GM23248 (cell line): ENCODE results near the gene MS4A10. TPM values are rescaled to one million over a fixed set of nuclear protein-coding genes. Genes with fewer than 3 reads are reported as not detected.

Experiments used
- DNase-seq: peaks from one replicate; pipeline ENCODE4 v3.0.0-alpha.2; 2015
- H2AFZ ChIP-seq: fragments of 200-600 bp; sonication (generic); 2 replicates; pipeline ENCODE4 v1.6.1; 2016; ENCODE audit warnings: antibody characterized with exemption
- H3F3A ChIP-seq: fragments of 200-600 bp; sonication (generic); 2 replicates; pipeline ENCODE4 v1.6.1; 2016; ENCODE audit warnings: mild to moderate bottlenecking, antibody characterized with exemption, mixed run types; ENCODE audit not compliant: insufficient read depth
- H3K27ac ChIP-seq: fragments of 200-600 bp; sonication (generic); 2 replicates; pipeline ENCODE4 v1.5.1; 2016; ENCODE audit warnings: mild to moderate bottlenecking
- H3K27me3 ChIP-seq: fragments of 200-600 bp; sonication (generic); replicated peaks from 2 replicates; pipeline ENCODE4 v1.6.1; 2016; ENCODE audit warnings: mild to moderate bottlenecking; ENCODE audit not compliant: insufficient read depth
- H3K36me3 ChIP-seq: fragments of 200-600 bp; sonication (generic); 2 replicates; pipeline ENCODE4 v1.6.1; 2016; ENCODE audit warnings: low read depth, mild to moderate bottlenecking
- H3K4me1 ChIP-seq: fragments of 200-600 bp; sonication (generic); 2 replicates; pipeline ENCODE4 v1.6.1; 2016; ENCODE audit warnings: mild to moderate bottlenecking; ENCODE audit not compliant: insufficient read depth
- H3K4me2 ChIP-seq: fragments of 200-600 bp; sonication (generic); one replicate; pipeline ENCODE4 v1.6.1; 2016; ENCODE audit warnings: mild to moderate bottlenecking; ENCODE audit not compliant: unreplicated experiment
- H3K4me3 ChIP-seq: fragments of 200-600 bp; sonication (generic); 2 replicates; pipeline ENCODE4 v1.5.1; 2016; ENCODE audit warnings: mild to moderate bottlenecking
- H3K79me2 ChIP-seq: fragments of 200-600 bp; sonication (generic); 2 replicates; pipeline ENCODE4 v1.6.1; 2016; ENCODE audit warnings: mild to moderate bottlenecking; ENCODE audit not compliant: insufficient read depth
- H3K9ac ChIP-seq: fragments of 200-600 bp; sonication (generic); 2 replicates; pipeline ENCODE4 v1.6.1; 2016; ENCODE audit warnings: mild to moderate bottlenecking
- H3K9me2 ChIP-seq: fragments of 200-600 bp; sonication (generic); 2 replicates; pipeline ENCODE4 v1.6.1; 2016; ENCODE audit warnings: mixed run types, mild to moderate bottlenecking, moderate library complexity; ENCODE audit not compliant: insufficient read depth
- H3K9me3 ChIP-seq: fragments of 200-600 bp; sonication (generic); one replicate; pipeline ENCODE4 v1.6.1; 2017; ENCODE audit warnings: low read depth
- H4K20me1 ChIP-seq: fragments of 200-600 bp; sonication (generic); 2 replicates; pipeline ENCODE4 v1.6.0; 2016; ENCODE audit not compliant: insufficient read depth
- EZH2 ChIP-seq: fragments of 200-600 bp; sonication (generic); IDR thresholded peaks from 2 replicates; pipeline ENCODE4 v1.6.1; 2018; ENCODE audit warnings: antibody characterized with exemption, mild to moderate bottlenecking; ENCODE audit not compliant: insufficient read depth, poor library complexity, severe bottlenecking
- EZH2phosphoT487 ChIP-seq: fragments of 200-600 bp; sonication (generic); IDR thresholded peaks from 2 replicates; pipeline ENCODE4 v1.6.1; 2018; ENCODE audit warnings: antibody characterized with exemption, moderate library complexity, mild to moderate bottlenecking, low read depth; ENCODE audit not compliant: insufficient read depth
- WGBS, 2 experiments: methylation state at CpG; one replicate each; pipeline ENCODE4 v1.1.6; 2015 to 2017; ENCODE audit warnings: low lambda C conversion rate in 2 of 2, low coverage in 1 of 2; ENCODE audit errors: missing lambda C conversion rate in 2 of 2; 5-methylcytosine and 5-hydroxymethylcytosine counted together
- in situ Hi-C: fragments of 300-500 bp; cut with MboI; formaldehyde crosslinking; loops from 2 replicates; pipeline ENCODE4 v1.15.0; 2020
- polyA plus RNA-seq: library from polyadenylated mRNA; unstranded; fragments of >200 nt; fragmentation: Nextera tagmentation; extraction: Ambion mirVana; gene quantifications from 2 replicates; pipeline ENCODE4 v1.2.1, GENCODE V29; 2016
- total RNA-seq: library from RNA; depleted of rRNA; stranded (reverse); fragments of >200 nt; shearing (Covaris generic); gene quantifications from 2 replicates; pipeline ENCODE4 v1.2.3, GENCODE V29; 2014

The MS4A10 gene
- total and polyA plus RNA-seq, 2 experiments from 2014 or later: not detected

DNA sequence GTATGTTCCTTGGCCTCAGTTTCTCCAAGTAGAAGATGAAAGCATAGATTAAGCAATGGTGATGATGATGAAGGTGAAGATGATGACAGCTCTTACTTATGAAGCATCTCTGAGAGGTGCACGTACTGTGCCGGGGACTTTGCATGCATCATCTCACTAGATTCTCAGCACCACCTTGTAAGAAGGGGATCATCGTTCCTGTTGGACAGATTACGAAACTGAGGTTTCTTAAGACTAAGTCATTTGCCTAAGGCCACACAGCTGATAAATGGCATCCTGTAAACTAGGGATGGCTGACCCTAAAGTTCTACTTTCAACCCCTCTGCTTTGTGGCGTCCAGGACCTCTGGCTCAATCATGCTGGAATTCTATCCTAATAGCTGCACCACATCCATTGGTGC is 19.8 kb upstream of the MS4A10 start:
- no peaks in the 10 kb centered on the region for H3F3A ChIP-seq
- no peak overlapping the region for H3K9ac ChIP-seq
- H3K79me2 ChIP-seq: no peaks in the 10 kb centered on the region
- DNase-seq: no peak
- peaks cover 54% of the 10 kb centered on the region for H3K27me3 ChIP-seq
- no peaks in the 10 kb centered on the region for H3K4me1 ChIP-seq
- H3K36me3 ChIP-seq: no peaks in the 10 kb centered on the region
- no peak overlapping the region for H2AFZ ChIP-seq
- 49 to 53% methylated on average over 5 of the region's 5 CpGs for WGBS, 2 experiments
- no peaks in the 10 kb centered on the region for H4K20me1 ChIP-seq
- TF ChIP-seq EZH2: no peak
- TF ChIP-seq EZH2phosphoT487: no peak
- H3K9me3 ChIP-seq: no peaks in the 10 kb centered on the region
- H3K4me2 ChIP-seq: no peak overlapping the region
- H3K27ac ChIP-seq: no peak overlapping the region
- H3K9me2 ChIP-seq: no peaks in the 10 kb centered on the region
- in situ Hi-C loops: no loop called here
- H3K4me3 ChIP-seq: no peak overlapping the region

DNA sequence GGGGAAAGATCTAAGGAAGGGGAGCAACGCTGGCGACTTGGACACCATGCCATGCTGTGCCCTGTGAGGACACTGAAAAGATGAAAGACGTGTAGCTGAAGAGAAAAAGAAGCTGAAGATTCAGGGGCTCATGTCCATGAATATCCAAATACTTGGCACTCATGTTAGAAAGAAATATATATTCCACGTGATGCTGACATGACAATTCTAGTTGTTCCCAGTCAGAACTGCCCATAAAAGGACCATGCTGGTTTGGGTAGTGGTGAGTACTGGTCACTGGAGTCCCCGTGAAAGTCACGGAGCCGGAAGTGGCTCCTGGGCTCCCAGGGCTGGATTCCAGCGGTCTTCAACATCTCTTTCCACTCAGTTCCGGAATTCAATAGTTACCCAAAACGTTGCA is 18.6 kb upstream of the MS4A10 start:
- Histone ChIP-seq H3K4me3 (no peak overlapping the region), H3K4me1 (no peaks in the 10 kb centered on the region), H3K27me3 (peaks cover 43% of the 10 kb centered on the region), H3K27ac (no peak overlapping the region), H3K4me2 (no peak overlapping the region), H3K9ac (no peak overlapping the region), H4K20me1 (no peaks in the 10 kb centered on the region), H3K9me3 (no peaks in the 10 kb centered on the region), H3K79me2 (no peaks in the 10 kb centered on the region), H3K9me2 (no peaks in the 10 kb centered on the region), H3K36me3 (no peaks in the 10 kb centered on the region), H3F3A (no peaks in the 10 kb centered on the region), H2AFZ (no peak overlapping the region)
- TF ChIP-seq EZH2: no peak
- no peak for TF ChIP-seq EZH2phosphoT487
- DNase-seq: no peak
- 37% methylated on average over 10 of the region's 10 CpGs for WGBS, 2 experiments
- in situ Hi-C loops: no loop called here

DNA sequence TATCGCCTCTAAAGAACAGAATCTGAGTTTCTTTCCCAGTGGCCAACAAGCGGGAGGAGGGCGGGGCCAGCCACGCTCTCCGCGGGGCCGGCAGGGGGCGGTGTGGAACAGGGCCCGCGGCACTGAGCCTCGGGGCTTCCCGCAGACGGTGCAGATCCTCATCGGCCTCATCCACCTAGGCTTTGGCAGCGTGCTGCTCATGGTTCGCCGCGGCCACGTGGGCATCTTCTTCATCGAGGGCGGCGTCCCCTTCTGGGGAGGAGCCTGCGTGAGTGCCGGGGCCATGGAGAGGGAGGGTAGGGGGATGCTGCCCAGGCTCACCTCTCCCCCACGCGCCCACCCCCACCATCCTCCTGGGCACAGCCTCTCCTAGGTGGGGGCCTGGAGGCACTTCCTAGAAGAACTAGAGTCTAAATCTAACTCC is 17.7 kb upstream of the MS4A10 start:
- in situ Hi-C loops: no loop called here
- 12 to 22% methylated on average over 15 to 19 of the region's 26 CpGs for WGBS, 2 experiments

GRCh38 chr11:60768202-60768601 is 16.9 kb upstream of the MS4A10 start:
- no peak for DNase-seq
- H3F3A ChIP-seq: no peaks in the 10 kb centered on the region
- no peak overlapping the region for H3K4me2 ChIP-seq
- no peak overlapping the region for H3K9ac ChIP-seq
- H3K4me3 ChIP-seq: no peak overlapping the region
- no peaks in the 10 kb centered on the region for H3K9me3 ChIP-seq
- H3K9me2 ChIP-seq: no peaks in the 10 kb centered on the region
- WGBS, 2 experiments: 75 to 79% methylated on average over 8 of the region's 8 CpGs
- no peaks in the 10 kb centered on the region for H3K79me2 ChIP-seq
- H3K27me3 ChIP-seq: peaks cover 31% of the 10 kb centered on the region
- H2AFZ ChIP-seq: no peak overlapping the region
- H3K27ac ChIP-seq: no peak overlapping the region
- no peaks in the 10 kb centered on the region for H3K4me1 ChIP-seq
- in situ Hi-C loops: no loop called here
- TF ChIP-seq EZH2phosphoT487: no peak
- TF ChIP-seq EZH2: no peak
- no peaks in the 10 kb centered on the region for H4K20me1 ChIP-seq
- H3K36me3 ChIP-seq: no peaks in the 10 kb centered on the region

More for the DNA sequence above, 17.7 kb upstream of the MS4A10 start:
- H3K27ac ChIP-seq: no peak overlapping the region
- no peaks in the 10 kb centered on the region for H3F3A ChIP-seq
- H3K9me2 ChIP-seq: no peaks in the 10 kb centered on the region
- H3K4me3 ChIP-seq: no peak overlapping the region
- H3K79me2 ChIP-seq: no peaks in the 10 kb centered on the region
- H4K20me1 ChIP-seq: no peaks in the 10 kb centered on the region
- no peak overlapping the region for H2AFZ ChIP-seq
- DNase-seq: peak; percentile 41
- H3K4me2 ChIP-seq: no peak overlapping the region
- no peaks in the 10 kb centered on the region for H3K9me3 ChIP-seq
- H3K9ac ChIP-seq: no peak overlapping the region
- peaks cover 37% of the 10 kb centered on the region for H3K27me3 ChIP-seq
- no peaks in the 10 kb centered on the region for H3K36me3 ChIP-seq
- no peaks in the 10 kb centered on the region for H3K4me1 ChIP-seq
- no peak for TF ChIP-seq EZH2
- no peak for TF ChIP-seq EZH2phosphoT487

DNA sequence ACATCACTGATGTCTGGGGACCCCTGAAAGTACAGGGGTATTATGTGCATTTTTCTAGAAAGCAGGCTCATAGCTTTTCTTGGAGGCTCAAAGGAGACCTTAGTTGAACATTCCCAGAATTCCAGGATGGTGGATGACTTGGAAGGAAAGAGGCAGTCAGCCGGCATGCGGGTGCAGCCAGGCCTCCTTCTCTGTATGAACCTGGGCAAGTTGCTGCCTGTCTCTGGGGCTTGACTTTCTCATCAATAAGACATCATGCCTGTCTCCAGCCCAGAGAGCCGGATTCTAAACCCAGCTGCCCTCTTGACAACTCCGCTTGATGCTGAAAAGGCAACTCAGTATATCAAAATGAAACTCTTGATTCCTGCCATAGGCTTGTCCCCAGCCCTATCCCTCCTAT is 15.9 kb upstream of the MS4A10 start:
- Histone ChIP-seq H3K9ac (no peak overlapping the region), H2AFZ (no peak overlapping the region), H3K36me3 (no peaks in the 10 kb centered on the region), H3K4me2 (no peak overlapping the region), H3K27me3 (peaks cover 28% of the 10 kb centered on the region), H3K4me1 (no peaks in the 10 kb centered on the region), H3F3A (no peaks in the 10 kb centered on the region), H3K27ac (no peak overlapping the region), H3K9me3 (no peaks in the 10 kb centered on the region), H3K4me3 (no peak overlapping the region), H4K20me1 (no peaks in the 10 kb centered on the region), H3K79me2 (no peaks in the 10 kb centered on the region), H3K9me2 (no peaks in the 10 kb centered on the region)
- in situ Hi-C loops: no loop called here
- no peak for TF ChIP-seq EZH2phosphoT487
- no peak for TF ChIP-seq EZH2
- WGBS, 2 experiments: 48 to 55% methylated on average over 4 of the region's 4 CpGs
- DNase-seq: no peak
